MM.1S (cell line): Measurements from ENCODE around the gene TMEM273.

ENCODE experiments used
- CTCF ChIP-seq: fragments of 300-600 bp; sonication (generic); IDR thresholded peaks from 2 replicates; pipeline ENCODE4 v1.5.1; 2016; ENCODE audit warnings: antibody characterized with exemption, low read length, mixed read lengths
- EZH2 ChIP-seq: fragments of 300-600 bp; sonication (generic); optimal IDR thresholded peaks from 2 replicates; pipeline ENCODE3; 2017; ENCODE audit warnings: low read depth, mild to moderate bottlenecking, antibody characterized with exemption, low read length, mixed read lengths

DNA sequence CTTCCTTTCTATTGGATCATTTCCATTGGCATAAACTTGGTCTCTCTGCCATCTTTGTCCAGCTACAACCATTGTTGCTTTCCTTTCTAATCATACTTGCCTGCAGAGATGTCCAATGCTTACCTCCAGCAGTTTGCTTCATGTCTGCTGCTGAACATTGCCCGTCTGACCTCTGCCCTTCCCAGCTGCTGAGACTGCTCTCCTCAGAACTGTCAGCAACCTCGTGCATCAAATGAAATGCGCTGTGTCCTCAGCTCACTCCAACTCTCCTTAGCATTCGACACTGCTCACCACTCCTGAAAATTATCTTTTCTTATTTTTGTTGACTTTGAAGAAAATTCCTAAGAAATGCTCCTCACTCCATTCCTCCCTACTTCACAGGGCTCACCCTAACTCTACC, 59.3 kb downstream of the TMEM273 start:
- no peak for TF ChIP-seq CTCF
- TF ChIP-seq EZH2: no peak
